DND-41 (cell line): Measurements from ENCODE around the gene USP48.

Experiments
- ATAC-seq: fragments of 200-7000 bp; cut with Tn5 transposase; 3 replicates; pipeline ENCODE4 v1.9.1; 2021; ENCODE audit warnings: low read depth; ENCODE audit not compliant: insufficient read depth
- DNase-seq: peaks from one replicate; pipeline ENCODE4 v3.0.0-alpha.2; 2020
- H2AFZ ChIP-seq: 2 replicates; pipeline ENCODE4 v1.6.0; 2012; ENCODE audit warnings: low read depth, low read length
- H3K27ac ChIP-seq: 2 replicates; pipeline ENCODE4 v1.5.1; 2012; ENCODE audit warnings: low read length, inconsistent platforms
- H3K27me3 ChIP-seq: fragments of 200-600 bp; sonication (generic); 2 replicates; pipeline ENCODE4 v1.6.0; 2012; ENCODE audit warnings: low read length, mild to moderate bottlenecking, inconsistent platforms; ENCODE audit not compliant: insufficient read depth, poor library complexity
- H3K36me3 ChIP-seq: 2 replicates; pipeline ENCODE4 v1.5.1; 2012; ENCODE audit warnings: low read length, inconsistent platforms; ENCODE audit not compliant: insufficient read depth
- H3K4me1 ChIP-seq: 2 replicates; pipeline ENCODE4 v1.5.1; 2012; ENCODE audit warnings: mild to moderate bottlenecking, low read length; ENCODE audit not compliant: insufficient read depth
- H3K4me2 ChIP-seq: 2 replicates; pipeline ENCODE4 v1.6.0; 2012; ENCODE audit warnings: mild to moderate bottlenecking, moderate library complexity, low read length, inconsistent platforms; ENCODE audit not compliant: insufficient read depth
- H3K4me3 ChIP-seq, 2 experiments: fragments of 200-600 bp in 1 of 2; shearing (Covaris generic) in 1 of 2; 2 replicates each; pipeline ENCODE4 v1.5.1; 2012 to 2016; ENCODE audit warnings: inconsistent platforms in 2 of 2, low read length in 2 of 2, mild to moderate bottlenecking in 2 of 2, low read depth in 1 of 2, moderate library complexity in 1 of 2
- H3K79me2 ChIP-seq: 2 replicates; pipeline ENCODE4 v1.6.0; 2012; ENCODE audit warnings: low read length, inconsistent platforms; ENCODE audit not compliant: insufficient read depth
- H3K9ac ChIP-seq: 2 replicates; pipeline ENCODE4 v1.6.0; 2012; ENCODE audit warnings: low read depth, mild to moderate bottlenecking, inconsistent platforms, low read length, moderate library complexity
- H3K9me3 ChIP-seq: 2 replicates; pipeline ENCODE4 v1.5.1; 2012; ENCODE audit warnings: low read length, moderate library complexity, mild to moderate bottlenecking, inconsistent platforms; ENCODE audit not compliant: insufficient read depth, severe bottlenecking
- H4K20me1 ChIP-seq: 2 replicates; pipeline ENCODE4 v1.6.0; 2012; ENCODE audit warnings: low read length; ENCODE audit not compliant: insufficient read depth
- EZH2 ChIP-seq: IDR thresholded peaks from 3 replicates; pipeline ENCODE4 v1.6.1; 2012; ENCODE audit warnings: borderline replicate concordance, low read depth, mild to moderate bottlenecking, moderate library complexity, low read length, inconsistent platforms; ENCODE audit not compliant: severe bottlenecking
- TF ChIP-seq, protein P1 (sequence below): IDR thresholded peaks from 2 replicates; pipeline ENCODE4 v1.5.1; 2012; ENCODE audit warnings: borderline replicate concordance, low read length, moderate library complexity, mild to moderate bottlenecking; ENCODE audit not compliant: poor library complexity, severe bottlenecking; ENCODE audit errors: extremely low read depth

The USP48 gene

GRCh38 chr1:21749109-21749508, 33.8 kb downstream of the USP48 start:
- ATAC-seq (no peak), DNase-seq (no peak)
- H3K79me2 ChIP-seq = no peaks in the 10 kb centered on the region
- no peaks in the 10 kb centered on the region for H3K9me3 ChIP-seq
- H3K4me1 ChIP-seq = no peaks in the 10 kb centered on the region
- no peak overlapping the region for H2AFZ ChIP-seq
- H3K4me3 ChIP-seq = no peak overlapping the region
- no peaks in the 10 kb centered on the region for H3K27me3 ChIP-seq
- peaks cover 83% of the 10 kb centered on the region for H3K36me3 ChIP-seq
- no peak for TF ChIP-seq EZH2
- TF ChIP-seq, protein P1, sequence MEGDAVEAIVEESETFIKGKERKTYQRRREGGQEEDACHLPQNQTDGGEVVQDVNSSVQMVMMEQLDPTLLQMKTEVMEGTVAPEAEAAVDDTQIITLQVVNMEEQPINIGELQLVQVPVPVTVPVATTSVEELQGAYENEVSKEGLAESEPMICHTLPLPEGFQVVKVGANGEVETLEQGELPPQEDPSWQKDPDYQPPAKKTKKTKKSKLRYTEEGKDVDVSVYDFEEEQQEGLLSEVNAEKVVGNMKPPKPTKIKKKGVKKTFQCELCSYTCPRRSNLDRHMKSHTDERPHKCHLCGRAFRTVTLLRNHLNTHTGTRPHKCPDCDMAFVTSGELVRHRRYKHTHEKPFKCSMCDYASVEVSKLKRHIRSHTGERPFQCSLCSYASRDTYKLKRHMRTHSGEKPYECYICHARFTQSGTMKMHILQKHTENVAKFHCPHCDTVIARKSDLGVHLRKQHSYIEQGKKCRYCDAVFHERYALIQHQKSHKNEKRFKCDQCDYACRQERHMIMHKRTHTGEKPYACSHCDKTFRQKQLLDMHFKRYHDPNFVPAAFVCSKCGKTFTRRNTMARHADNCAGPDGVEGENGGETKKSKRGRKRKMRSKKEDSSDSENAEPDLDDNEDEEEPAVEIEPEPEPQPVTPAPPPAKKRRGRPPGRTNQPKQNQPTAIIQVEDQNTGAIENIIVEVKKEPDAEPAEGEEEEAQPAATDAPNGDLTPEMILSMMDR = no peak
- no peak overlapping the region for H3K27ac ChIP-seq
- H3K4me2 ChIP-seq = no peak overlapping the region
- H4K20me1 ChIP-seq = peaks cover 4% of the 10 kb centered on the region; the same call in 1 of the 2 replicates
- no peak overlapping the region for H3K9ac ChIP-seq

- Histone ChIP-seq H4K20me1 (peaks cover 3% of the 10 kb centered on the region; the same call in 1 of the 2 replicates), H3K4me3 (no peak overlapping the region), H3K36me3 (peaks cover 49% of the 10 kb centered on the region), H3K9ac (no peak overlapping the region), H3K9me3 (no peaks in the 10 kb centered on the region), H3K4me1 (no peaks in the 10 kb centered on the region), H3K27ac (no peak overlapping the region), H3K27me3 (no peaks in the 10 kb centered on the region), H2AFZ (no peak overlapping the region), H3K79me2 (no peaks in the 10 kb centered on the region), H3K4me2 (no peak overlapping the region)
- ATAC-seq (no peak), DNase-seq (no peak)
- TF ChIP-seq EZH2 = no peak
- TF ChIP-seq, protein P1 = no peak
Observed at GRCh38 chr1:21743476-21743875, 39.5 kb downstream of the USP48 start.

- TF ChIP-seq EZH2 = no peak
- TF ChIP-seq, protein P1 = no peak
- no peaks in the 10 kb centered on the region for H3K27me3 ChIP-seq
- H3K79me2 ChIP-seq = no peaks in the 10 kb centered on the region
- H3K9ac ChIP-seq = no peak overlapping the region
- no peak overlapping the region for H3K27ac ChIP-seq
- no peak overlapping the region for H2AFZ ChIP-seq
- no peak for DNase-seq
- no peak overlapping the region for H3K4me2 ChIP-seq
- no peak overlapping the region for H3K4me3 ChIP-seq
- no peaks in the 10 kb centered on the region for H3K9me3 ChIP-seq
- H3K4me1 ChIP-seq = no peaks in the 10 kb centered on the region
- no peak for ATAC-seq
- peaks cover 3% of the 10 kb centered on the region; the same call in 1 of the 2 replicates for H4K20me1 ChIP-seq
- peaks cover 45% of the 10 kb centered on the region for H3K36me3 ChIP-seq
Observed at GRCh38 chr1:21742578-21742977, 40.4 kb downstream of the USP48 start.

GRCh38 chr1:21741206-21741605, 41.7 kb downstream of the USP48 start:
- no peaks in the 10 kb centered on the region for H3K79me2 ChIP-seq
- ATAC-seq (no peak), DNase-seq (no peak)
- H3K9me3 ChIP-seq = no peaks in the 10 kb centered on the region
- TF ChIP-seq, protein P1 = no peak
- H2AFZ ChIP-seq = no peak overlapping the region
- H4K20me1 ChIP-seq = peaks cover 3% of the 10 kb centered on the region; the same call in 1 of the 2 replicates
- no peak overlapping the region for H3K27ac ChIP-seq
- no peaks in the 10 kb centered on the region for H3K4me1 ChIP-seq
- H3K4me3 ChIP-seq = no peak overlapping the region
- H3K4me2 ChIP-seq = no peak overlapping the region
- no peak overlapping the region for H3K9ac ChIP-seq
- H3K27me3 ChIP-seq = no peaks in the 10 kb centered on the region
- H3K36me3 ChIP-seq = peaks cover 42% of the 10 kb centered on the region
